ENCODE results near the gene TTC16. TPM values are rescaled to one million over a fixed set of nuclear protein-coding genes. Genes with fewer than 3 reads are reported as not detected.

The TTC16 gene
- total and polyA plus RNA-seq, 2 donors (not counting 3 experiments of a cell fraction or from before 2014, with no cell fraction given): not detected

- Histone ChIP-seq H3K9ac (replicated peaks; ENCODE audit: extremely low read depth, insufficient read depth, low read length) (no peak overlapping the region), H3K79me2 (ENCODE audit: control insufficient read depth, insufficient read depth, low read length) (no peaks in the 10 kb centered on the region), H3K4me3 (replicated peaks in 1 of 3; ENCODE audit: insufficient read depth in 1 of 3, low read depth in 1 of 3, low read length in 3 of 3) (no peak overlapping the region), H2AFZ (ENCODE audit: low read depth, low read length) (no peak overlapping the region), H3K36me3 (ENCODE audit: control insufficient read depth in 2 of 2, extremely low read depth in 1 of 2, insufficient read depth in 2 of 2, low read length in 2 of 2) (no peaks in the 10 kb centered on the region), H3K27ac (ENCODE audit: insufficient read depth, low read depth, low read length) (no peak overlapping the region), H3K27me3 (ENCODE audit: control insufficient read depth in 2 of 2, insufficient read depth in 2 of 2, low read length in 2 of 2) (no peaks in the 10 kb centered on the region), H3K9me3 (replicated peaks; ENCODE audit: control insufficient read depth, insufficient read depth, low read length) (no peaks in the 10 kb centered on the region), H3K4me2 (ENCODE audit: insufficient read depth, low read length) (no peak overlapping the region), H3K9me1 (replicated peaks; ENCODE audit: control insufficient read depth, extremely low read depth, insufficient read depth, low read length) (no peaks in the 10 kb centered on the region), H4K20me1 (replicated peaks; ENCODE audit: control insufficient read depth, extremely low read depth, insufficient read depth, low read length) (no peaks in the 10 kb centered on the region), H3K4me1 (ENCODE audit: control insufficient read depth, extremely low read depth, insufficient read depth, low read length) (no peaks in the 10 kb centered on the region)
- dilution Hi-C loops (cut with MboI; ENCODE audit: extremely low pct_ligation_motif_present, low sequenced_read_pairs): no loop called here
- TF ChIP-seq MYC (IDR thresholded peaks at IDR 0.05; ENCODE audit: low read depth, low read length): no peak
- no peak for TF ChIP-seq FOS (IDR thresholded peaks at IDR 0.05; ENCODE audit: borderline replicate concordance, insufficient read depth, low read length)
- TF ChIP-seq POLR2AphosphoS5 (IDR thresholded peaks at IDR 0.05; ENCODE audit: insufficient read depth, low read depth, low read length): no peak
- TF ChIP-seq GATA2 (IDR thresholded peaks at IDR 0.05; ENCODE audit: insufficient read depth, insufficient read length, low read depth, low read length): no peak
- TF ChIP-seq POLR2A (IDR thresholded peaks at IDR 0.05; ENCODE audit: low read depth, low read length): no peak
- no peak for TF ChIP-seq JUN (IDR thresholded peaks at IDR 0.05; ENCODE audit: borderline replicate concordance, insufficient read depth, insufficient read length, low read depth)
- no peak for TF ChIP-seq EZH2 (IDR thresholded peaks at IDR 0.05; ENCODE audit: borderline replicate concordance, low read depth, low read length, severe bottlenecking)
- no peak for TF ChIP-seq MAX (IDR thresholded peaks at IDR 0.05; ENCODE audit: insufficient read depth, insufficient read length)
- POLR2A ChIA-PET: no interaction called here
- intact Hi-C loops (cut with micrococcal nuclease): no loop called here
- FAIRE-seq (no peak), DNase-seq (ENCODE audit: low read depth, low spot score) (no peak)
- CTCF ChIA-PET: interaction anchor here (1.0 kb wide), 1 partner anchor 174 kb away, joined by 3 read pairs; no protein-coding TSS in a partner anchor
- no TSS peak for BruUV-seq (replicated peaks)
Observed at GRCh38 chr9:127700140-127700539, 15.7 kb upstream of the TTC16 start.
